Adipocyte (in vitro differentiated cells): Measurements from ENCODE around the gene GFY.

Source experiments
- DNase-seq: peaks from one replicate; pipeline ENCODE4 v3.0.0-alpha.2; 2015; ENCODE audit warnings: low read depth
- H3K27me3 ChIP-seq: replicated peaks from 2 replicates; pipeline ENCODE4 v1.7.0; 2013; ENCODE audit warnings: mild to moderate bottlenecking, low read length, moderate library complexity; ENCODE audit not compliant: control insufficient read depth, insufficient read depth
- H3K36me3 ChIP-seq: 2 replicates; pipeline ENCODE4 v1.7.0; 2013; ENCODE audit warnings: low read length, mild to moderate bottlenecking, moderate library complexity; ENCODE audit not compliant: control insufficient read depth, insufficient read depth, severe bottlenecking
- H3K4me1 ChIP-seq: 2 replicates; pipeline ENCODE4 v1.7.0; 2013; ENCODE audit warnings: mild to moderate bottlenecking, low read length, moderate library complexity; ENCODE audit not compliant: control insufficient read depth, insufficient read depth
- H3K4me3 ChIP-seq: 2 replicates; pipeline ENCODE4 v1.7.0; 2013; ENCODE audit warnings: mild to moderate bottlenecking, low read length, moderate library complexity
- H3K9ac ChIP-seq: 2 replicates; pipeline ENCODE4 v1.7.0; 2013; ENCODE audit warnings: mild to moderate bottlenecking, low read length, moderate library complexity
- H3K9me3 ChIP-seq: 2 replicates; pipeline ENCODE4 v1.7.0; 2013; ENCODE audit warnings: mild to moderate bottlenecking, low read length, moderate library complexity; ENCODE audit not compliant: control insufficient read depth

GFY gene, protein sequence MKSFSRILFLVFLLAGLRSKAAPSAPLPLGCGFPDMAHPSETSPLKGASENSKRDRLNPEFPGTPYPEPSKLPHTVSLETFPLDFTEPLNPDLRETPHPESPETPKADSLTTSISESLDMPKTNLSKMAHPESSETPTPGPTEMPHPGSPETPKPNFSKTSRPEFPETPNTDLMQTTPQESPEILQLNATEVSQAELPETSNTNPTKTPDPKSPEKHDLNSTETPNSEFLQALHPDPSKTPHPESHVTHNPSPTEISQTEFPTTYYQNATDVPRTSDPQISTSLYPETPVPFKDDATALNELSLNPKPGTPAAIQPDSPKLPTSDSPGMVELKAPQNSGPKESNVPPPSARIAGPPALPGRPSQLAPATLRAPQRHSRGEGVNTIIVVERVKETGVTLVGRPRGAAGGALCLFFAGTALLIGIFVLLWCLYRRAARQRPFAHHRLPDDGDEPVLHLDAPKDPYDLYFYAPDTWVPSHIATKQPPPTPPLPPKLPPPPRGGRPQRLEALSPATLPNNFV

DNA sequence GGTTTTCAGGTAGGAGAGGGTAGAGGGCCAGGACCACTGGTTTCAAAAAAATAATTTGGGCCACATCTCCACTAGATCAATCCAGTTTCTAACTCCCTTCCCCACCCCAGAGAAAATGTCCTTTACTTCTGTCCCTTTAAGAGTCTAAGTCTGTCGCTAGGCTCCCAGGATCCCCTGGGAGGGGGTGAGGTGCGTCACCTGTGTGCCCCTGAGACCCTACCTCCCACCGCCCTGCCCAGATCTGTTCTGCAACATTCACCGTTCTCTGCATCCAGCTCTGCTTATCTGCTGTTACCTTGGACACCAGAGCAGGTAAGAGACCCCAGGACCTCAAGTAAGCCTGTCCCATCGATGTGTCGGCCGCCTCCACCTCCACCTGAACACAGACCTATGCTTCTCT is at the start of gene GFY:
Gene GFY, plus strand, starts transcription at position 211 of the 400 bp plus-strand sequence. CDS start 1,043 bp downstream, outside the sequence.
- peaks cover 9% of the 10 kb centered on the region for H3K4me1 ChIP-seq
- no peak within 1 kb of the TSS for H3K4me3 ChIP-seq
- peaks cover 80% of the 10 kb centered on the region for H3K27me3 ChIP-seq
- H3K9ac ChIP-seq, result no peak within 1 kb of the TSS
- no peaks in the 10 kb centered on the region for H3K9me3 ChIP-seq
- no peaks in the 10 kb centered on the region for H3K36me3 ChIP-seq
- DNase-seq, result no peak

- H3K9ac ChIP-seq, result no peak overlapping the region
- H3K4me1 ChIP-seq, result no peaks in the 10 kb centered on the region
- H3K4me3 ChIP-seq, result no peak overlapping the region
- peaks cover 17% of the 10 kb centered on the region for H3K9me3 ChIP-seq
- peaks cover 27% of the 10 kb centered on the region for H3K27me3 ChIP-seq
- no peak for DNase-seq
- no peaks in the 10 kb centered on the region for H3K36me3 ChIP-seq
Observed at GRCh38 chr19:49378512-49378911, 46.7 kb upstream of the GFY start.

DNA sequence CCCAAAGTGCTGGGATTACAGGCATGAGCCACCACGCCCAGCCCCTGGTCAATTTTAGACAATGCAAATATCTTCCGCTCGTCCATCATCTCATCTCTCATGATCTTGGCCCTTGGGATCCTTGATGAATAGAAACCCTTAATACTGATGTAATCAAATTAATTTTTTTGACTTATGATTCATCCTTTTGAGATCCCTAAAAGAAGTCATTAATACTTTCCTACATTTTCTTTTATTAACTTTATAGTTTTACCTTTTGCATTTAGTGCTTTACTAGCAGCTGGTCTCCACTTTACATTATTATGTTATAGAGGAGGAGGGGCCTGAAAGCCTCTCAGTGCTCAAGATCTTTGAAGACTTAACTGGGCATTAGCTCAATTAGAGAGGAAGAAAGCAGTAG is 44.8 kb upstream of the GFY start:
- H3K27me3 ChIP-seq, result peaks cover 12% of the 10 kb centered on the region
- no peaks in the 10 kb centered on the region for H3K36me3 ChIP-seq
- no peaks in the 10 kb centered on the region for H3K4me1 ChIP-seq
- no peak overlapping the region for H3K9ac ChIP-seq
- DNase-seq, result no peak
- H3K4me3 ChIP-seq, result no peak overlapping the region
- peaks cover 22% of the 10 kb centered on the region for H3K9me3 ChIP-seq

DNA sequence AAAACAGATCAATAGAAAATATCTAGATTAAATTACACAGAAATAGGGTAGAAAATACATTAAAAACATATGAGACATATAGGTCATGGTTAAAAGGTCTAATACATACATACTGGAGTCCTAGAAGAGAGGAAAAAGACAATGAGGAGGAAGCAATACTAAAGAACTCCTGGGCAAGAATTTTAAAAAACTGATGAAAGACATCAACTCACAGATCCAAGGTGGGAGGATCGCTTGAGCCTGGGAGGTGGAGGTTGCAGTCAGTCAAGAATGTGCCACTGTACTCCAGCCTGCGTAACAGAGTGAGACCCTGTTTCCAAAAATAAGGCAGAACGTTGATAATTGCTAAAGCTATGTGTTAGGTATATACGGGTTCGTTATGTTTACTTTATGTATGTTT is 42.5 kb upstream of the GFY start:
- Histone ChIP-seq H3K4me1 (no peaks in the 10 kb centered on the region), H3K27me3 (no peaks in the 10 kb centered on the region), H3K9ac (no peak overlapping the region), H3K9me3 (peaks cover 22% of the 10 kb centered on the region), H3K36me3 (no peaks in the 10 kb centered on the region), H3K4me3 (no peak overlapping the region)
- DNase-seq, result no peak

DNA sequence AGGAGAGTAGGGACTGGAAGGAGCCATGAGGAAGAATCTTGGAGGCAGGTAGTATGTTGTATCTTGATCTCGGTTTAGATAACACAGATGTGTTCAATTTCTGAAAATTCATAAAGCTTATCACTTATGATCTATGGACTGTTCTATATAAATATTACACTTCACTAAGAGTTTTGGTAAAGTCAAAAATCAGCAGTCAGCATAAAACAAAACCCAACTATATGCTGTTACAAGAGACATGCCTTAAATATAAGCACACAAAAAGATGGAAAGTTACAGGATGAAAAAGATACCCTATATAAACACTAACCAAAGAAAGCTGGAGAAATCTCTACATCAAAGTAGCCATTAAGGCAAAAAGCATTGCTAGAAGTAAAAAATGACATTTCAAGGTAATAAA is 41.6 kb upstream of the GFY start:
- no peak for DNase-seq
- no peaks in the 10 kb centered on the region for H3K4me1 ChIP-seq
- H3K9ac ChIP-seq, result no peak overlapping the region
- H3K36me3 ChIP-seq, result no peaks in the 10 kb centered on the region
- H3K4me3 ChIP-seq, result no peak overlapping the region
- peaks cover 22% of the 10 kb centered on the region for H3K9me3 ChIP-seq
- no peaks in the 10 kb centered on the region for H3K27me3 ChIP-seq

DNA sequence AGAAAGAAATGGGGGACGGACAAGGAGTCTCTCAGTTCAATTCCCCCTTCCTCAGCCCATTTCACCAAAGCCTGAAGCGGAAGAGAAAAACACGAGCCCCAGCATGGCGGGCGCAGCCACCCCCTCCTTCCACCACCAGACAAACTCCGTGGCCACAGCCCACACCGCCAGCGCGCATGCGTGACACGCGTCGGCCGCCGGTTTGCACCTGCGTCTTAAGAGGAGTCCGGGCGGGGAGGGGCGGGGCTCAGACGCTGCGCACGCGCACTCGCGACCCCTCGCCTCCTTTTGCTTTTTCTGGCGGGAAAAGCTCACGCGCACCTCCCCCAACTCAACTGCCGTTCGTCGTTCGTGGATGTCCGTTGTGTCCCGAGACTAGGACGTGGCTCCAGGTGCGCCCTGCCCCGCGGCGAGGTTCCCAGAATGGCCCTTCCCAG is 37.2 kb upstream of the GFY start, which contains the start of gene KASH5:
Gene KASH5, plus strand, starts transcription at position 314 of the 437 bp plus-strand sequence. CDS start 2,635 bp downstream, outside the sequence.
- no peaks in the 10 kb centered on the region for H3K4me1 ChIP-seq
- DNase-seq, result no peak

GRCh38 chr19:49389406-49389805 is 35.8 kb upstream of the GFY start:
- Histone ChIP-seq H3K36me3 (no peaks in the 10 kb centered on the region), H3K4me1 (no peaks in the 10 kb centered on the region), H3K4me3 (no peak overlapping the region), H3K9me3 (no peaks in the 10 kb centered on the region), H3K9ac (no peak overlapping the region), H3K27me3 (peaks cover 35% of the 10 kb centered on the region)
- no peak for DNase-seq

More for the DNA sequence above, 37.2 kb upstream of the GFY start, which contains the start of gene KASH5:
- Histone ChIP-seq H3K9me3 (peaks cover 9% of the 10 kb centered on the region), H3K9ac (no peak within 1 kb of the TSS), H3K36me3 (no peaks in the 10 kb centered on the region), H3K27me3 (peaks cover 22% of the 10 kb centered on the region), H3K4me3 (no peak within 1 kb of the TSS)

GRCh38 chr19:49390131-49390928 is 34.9 kb upstream of the GFY start:
- H3K36me3 ChIP-seq, result no peaks in the 10 kb centered on the region
- no peak for DNase-seq
- H3K27me3 ChIP-seq, result peaks cover 44% of the 10 kb centered on the region
- no peak overlapping the region for H3K9ac ChIP-seq
- H3K4me1 ChIP-seq, result no peaks in the 10 kb centered on the region
- H3K9me3 ChIP-seq, result no peaks in the 10 kb centered on the region
- no peak overlapping the region for H3K4me3 ChIP-seq

- H3K4me1 ChIP-seq, result no peaks in the 10 kb centered on the region
- H3K27me3 ChIP-seq, result peaks cover 48% of the 10 kb centered on the region
- H3K36me3 ChIP-seq, result no peaks in the 10 kb centered on the region
- no peak overlapping the region for H3K4me3 ChIP-seq
- H3K9me3 ChIP-seq, result no peaks in the 10 kb centered on the region
- H3K9ac ChIP-seq, result no peak overlapping the region
- no peak for DNase-seq
Observed at GRCh38 chr19:49390929-49391359, 34.2 kb upstream of the GFY start.

DNA sequence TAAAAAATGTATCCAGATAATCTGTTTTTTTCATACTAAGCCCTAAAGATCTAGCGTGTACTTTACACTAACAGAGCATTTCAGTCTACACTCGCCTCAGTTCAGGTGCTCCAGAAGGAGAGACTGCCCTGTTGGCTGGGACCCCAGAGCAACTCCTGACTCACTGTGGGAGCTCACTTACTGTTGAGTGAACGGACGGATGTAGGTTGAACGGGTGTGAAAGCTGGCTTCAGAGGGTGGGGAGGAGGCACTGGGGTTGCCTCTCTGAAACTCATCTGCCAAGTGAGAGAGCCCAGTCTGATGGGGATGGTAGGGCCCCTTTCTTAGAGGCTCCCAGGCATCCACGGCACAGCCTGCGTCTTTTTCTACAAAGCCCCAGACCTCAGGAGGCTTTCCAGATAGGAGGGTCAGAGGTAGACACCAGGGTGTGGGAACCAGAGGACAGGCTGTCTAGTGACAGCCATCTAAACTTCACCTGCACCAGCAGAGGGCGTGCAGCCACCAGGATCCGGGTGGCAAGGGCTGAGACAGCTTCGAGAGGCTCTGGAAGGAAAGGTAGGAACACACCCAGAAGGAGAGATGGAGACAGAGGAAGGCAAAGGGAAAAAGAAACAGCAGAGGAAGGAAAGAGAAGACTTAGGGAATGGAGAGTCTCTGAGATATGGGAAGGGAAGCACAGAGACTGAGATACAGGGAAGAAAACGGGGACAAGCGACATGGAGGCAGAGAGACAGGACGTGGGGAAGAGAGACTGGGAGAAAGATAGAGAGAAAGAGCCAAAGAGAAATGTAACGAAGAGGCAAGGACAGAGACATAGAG is 33.4 kb upstream of the GFY start:
- H3K9me3 ChIP-seq, result no peaks in the 10 kb centered on the region
- no peaks in the 10 kb centered on the region for H3K36me3 ChIP-seq
- peak; percentile 87 for DNase-seq
- H3K27me3 ChIP-seq, result peaks cover 51% of the 10 kb centered on the region
- no peak overlapping the region for H3K9ac ChIP-seq
- no peaks in the 10 kb centered on the region for H3K4me1 ChIP-seq
- H3K4me3 ChIP-seq, result no peak overlapping the region
